H9 (cell line): ENCODE data around the gene IGDCC3. TPM values are rescaled to one million over a fixed set of nuclear protein-coding genes. Genes with fewer than 3 reads are reported as not detected.

Source experiments
- DNase-seq: peaks from one replicate; pipeline ENCODE4 v3.0.0-alpha.2; 2017
- H2AFZ ChIP-seq: one replicate; pipeline ENCODE4 v1.6.1; 2013; ENCODE audit warnings: mild to moderate bottlenecking, low read length, control low read depth, moderate library complexity
- H2AK5ac ChIP-seq: 2 replicates; pipeline ENCODE4 v1.6.1; 2013; ENCODE audit warnings: low read length, control low read depth, mixed read lengths; ENCODE audit not compliant: insufficient read length
- H2BK120ac ChIP-seq: one replicate; pipeline ENCODE4 v1.6.1; 2013; ENCODE audit warnings: low read depth, mild to moderate bottlenecking, low read length, control low read depth, inconsistent platforms; ENCODE audit not compliant: poor library complexity, severe bottlenecking
- H2BK12ac ChIP-seq: 2 replicates; pipeline ENCODE4 v1.6.1; 2013; ENCODE audit warnings: low read length, control low read depth, mixed read lengths, low read depth; ENCODE audit not compliant: insufficient read length
- H2BK15ac ChIP-seq: 2 replicates; pipeline ENCODE4 v1.6.1; 2013; ENCODE audit warnings: low read depth, low read length, control low read depth
- H2BK20ac ChIP-seq: one replicate; pipeline ENCODE4 v1.6.1; 2013; ENCODE audit warnings: low read depth, mild to moderate bottlenecking, low read length, control low read depth, inconsistent platforms; ENCODE audit not compliant: poor library complexity, severe bottlenecking
- H2BK5ac ChIP-seq: 2 replicates; pipeline ENCODE4 v1.6.1; 2013; ENCODE audit warnings: low read length, control low read depth, mixed read lengths; ENCODE audit not compliant: insufficient read length
- H3K14ac ChIP-seq: 2 replicates; pipeline ENCODE4 v1.6.1; 2013; ENCODE audit warnings: low read length, control low read depth; ENCODE audit not compliant: insufficient read depth
- H3K18ac ChIP-seq: 2 replicates; pipeline ENCODE4 v1.6.1; 2013; ENCODE audit warnings: low read depth, mild to moderate bottlenecking, mixed read lengths, low read length, control low read depth; ENCODE audit not compliant: insufficient read length
- H3K23ac ChIP-seq: 2 replicates; pipeline ENCODE4 v1.6.1; 2013; ENCODE audit warnings: low read length, control low read depth, mixed read lengths, low read depth; ENCODE audit not compliant: insufficient read length
- H3K23me2 ChIP-seq: 2 replicates; pipeline ENCODE4 v1.6.1; 2013; ENCODE audit warnings: low read depth, mild to moderate bottlenecking, mixed read lengths, low read length, control low read depth; ENCODE audit not compliant: insufficient read length, poor library complexity, severe bottlenecking
- H3K27ac ChIP-seq: 2 replicates; pipeline ENCODE4 v1.5.1; 2013; ENCODE audit warnings: low read length, control low read depth, mixed read lengths, low read depth; ENCODE audit not compliant: insufficient read length
- H3K27me3 ChIP-seq: 2 replicates; pipeline ENCODE4 v1.6.1; 2013; ENCODE audit warnings: low read length, control low read depth, inconsistent platforms; ENCODE audit not compliant: insufficient read depth
- H3K4ac ChIP-seq: 2 replicates; pipeline ENCODE4 v1.6.1; 2013; ENCODE audit warnings: low read depth, mild to moderate bottlenecking, control low read depth, inconsistent platforms, low read length, moderate library complexity
- H3K4me1 ChIP-seq: 2 replicates; pipeline ENCODE4 v1.6.1; 2013; ENCODE audit warnings: low read length, control low read depth, inconsistent platforms; ENCODE audit not compliant: insufficient read depth
- H3K4me2 ChIP-seq: 2 replicates; pipeline ENCODE4 v1.6.1; 2013; ENCODE audit warnings: low read length, control low read depth, mixed read lengths; ENCODE audit not compliant: insufficient read length, insufficient read depth
- H3K56ac ChIP-seq: 2 replicates; pipeline ENCODE4 v1.6.1; 2013; ENCODE audit warnings: low read depth, mild to moderate bottlenecking, mixed read lengths, low read length, control low read depth; ENCODE audit not compliant: insufficient read length
- H3K79me1 ChIP-seq: 2 replicates; pipeline ENCODE4 v1.6.1; 2013; ENCODE audit warnings: low read depth, mild to moderate bottlenecking, moderate library complexity, low read length, control low read depth, inconsistent platforms; ENCODE audit not compliant: insufficient read depth, poor library complexity, severe bottlenecking
- H3K79me2 ChIP-seq: 2 replicates; pipeline ENCODE4 v1.6.1; 2013; ENCODE audit warnings: low read length, control low read depth, inconsistent platforms; ENCODE audit not compliant: insufficient read depth
- H3K9ac ChIP-seq: 2 replicates; pipeline ENCODE4 v1.6.1; 2013; ENCODE audit warnings: low read length, control low read depth, mixed read lengths; ENCODE audit not compliant: insufficient read length; ENCODE audit errors: extremely low read depth
- H3K9me3 ChIP-seq: one replicate; pipeline ENCODE4 v1.6.1; 2013; ENCODE audit warnings: low read depth, low read length, inconsistent platforms; ENCODE audit not compliant: control insufficient read depth
- H3T11ph ChIP-seq: one replicate; pipeline ENCODE4 v1.6.1; 2013; ENCODE audit warnings: mild to moderate bottlenecking, low read length, control low read depth, inconsistent platforms
- H4K20me1 ChIP-seq: one replicate; pipeline ENCODE4 v1.6.1; 2013; ENCODE audit not compliant: control insufficient read depth, insufficient read length, insufficient read depth
- H4K5ac ChIP-seq: 2 replicates; pipeline ENCODE4 v1.6.1; 2013; ENCODE audit warnings: low read depth, mild to moderate bottlenecking, mixed read lengths, low read length, control low read depth; ENCODE audit not compliant: insufficient read length
- H4K8ac ChIP-seq: replicated peaks from 2 replicates; pipeline ENCODE4 v1.6.1; 2013; ENCODE audit warnings: low read length, control low read depth, mixed read lengths, low read depth; ENCODE audit not compliant: insufficient read length
- H4K91ac ChIP-seq: 2 replicates; pipeline ENCODE4 v1.6.1; 2013; ENCODE audit warnings: low read depth, mild to moderate bottlenecking, moderate library complexity, mixed read lengths, low read length, control low read depth; ENCODE audit not compliant: insufficient read length
- H3K27ac Mint-ChIP-seq, 3 experiments: 2 replicates in 2 of 3; 3 replicates in 1 of 3; pipeline ENCODE4 v1.8.0; 2020 to 2021; ENCODE audit warnings: mixed read lengths in 3 of 3, mild to moderate bottlenecking in 1 of 3, moderate library complexity in 1 of 3
- H3K27me3 Mint-ChIP-seq: 2 replicates; pipeline ENCODE4 v1.8.0; 2021; ENCODE audit warnings: low read depth, mild to moderate bottlenecking, moderate library complexity, mixed read lengths
- H3K36me3 Mint-ChIP-seq, 3 experiments: 2 replicates in 2 of 3; 3 replicates in 1 of 3; pipeline ENCODE4 v1.8.0; 2020 to 2021; ENCODE audit warnings: low read depth in 3 of 3, mixed read lengths in 3 of 3; ENCODE audit not compliant: insufficient read depth in 1 of 3
- H3K4me1 Mint-ChIP-seq, 2 experiments: 2 replicates each; pipeline ENCODE4 v1.8.0; 2020; ENCODE audit warnings: mixed read lengths in 2 of 2
- H3K4me3 Mint-ChIP-seq, 2 experiments: 2 replicates in 1 of 2; 3 replicates in 1 of 2; pipeline ENCODE4 v1.8.0; 2020 to 2021; ENCODE audit warnings: mild to moderate bottlenecking in 2 of 2, mixed read lengths in 2 of 2, moderate library complexity in 1 of 2
- H3K9me3 Mint-ChIP-seq, 2 experiments: 2 replicates in 1 of 2; 3 replicates in 1 of 2; pipeline ENCODE4 v1.8.0; 2020; ENCODE audit warnings: mild to moderate bottlenecking in 2 of 2, mixed read lengths in 2 of 2, moderate library complexity in 1 of 2
- CTCF ChIP-seq: fragments of 200-600 bp; sonication (generic); conservative IDR thresholded peaks from 3 replicates; pipeline ENCODE4 v1.8.0; 2021; ENCODE audit warnings: antibody characterized with exemption, mild to moderate bottlenecking
- WGBS: extraction: QIAGEN DNeasy Blood & Tissue Kit; methylation state at CpG from one replicate; pipeline ENCODE4 v1.1.7; 2013; ENCODE audit warnings: missing lambda C conversion rate, low lambda C conversion rate, mixed read lengths; ENCODE audit not compliant: insufficient read length; ENCODE audit errors: extremely low coverage; 5-methylcytosine and 5-hydroxymethylcytosine counted together
- total RNA-seq: library from RNA; stranded (reverse); gene quantifications from 2 replicates; pipeline ENCODE4 v1.2.1, GENCODE V29; 2021

IGDCC3 gene
- total RNA-seq, 1 experiment from 2014 or later: 18.9 TPM

- Histone ChIP-seq H3K79me1 (no peaks in the 10 kb centered on the region), H3K27me3 (no peaks in the 10 kb centered on the region; the same call in 1 of the 2 replicates), H3K23me2 (peaks cover 13% of the 10 kb centered on the region), H3K79me2 (no peaks in the 10 kb centered on the region), H2BK20ac (no peak overlapping the region), H3K27ac (no peak overlapping the region), H4K20me1 (no peaks in the 10 kb centered on the region), H3K9ac (no peak overlapping the region), H3K56ac (no peak overlapping the region), H4K8ac (no peak overlapping the region), H3K14ac (no peak overlapping the region), H3K9me3 (no peaks in the 10 kb centered on the region), H2AFZ (no peak overlapping the region), H4K5ac (no peak overlapping the region), H2BK5ac (no peak overlapping the region), H3K23ac (no peak overlapping the region), H2BK15ac (no peak overlapping the region), H2BK120ac (no peak overlapping the region), H2AK5ac (no peak overlapping the region), H2BK12ac (no peak overlapping the region), H3K4ac (no peak overlapping the region), H4K91ac (no peak overlapping the region), H3K4me2 (no peak overlapping the region), H3K18ac (no peak overlapping the region), H3K4me1 (peaks cover 2% of the 10 kb centered on the region; the same call in 1 of the 2 replicates), H3T11ph (no peak overlapping the region)
- no peak overlapping the region for H3K27ac Mint-ChIP-seq
- H3K9me3 Mint-ChIP-seq: no peaks in the 10 kb centered on the region
- peaks cover 15 to 28% of the 10 kb centered on the region in 2 experiments for H3K4me1 Mint-ChIP-seq
- no CpG with 5 or more reads among the region's 1 CpG for WGBS
- H3K4me3 Mint-ChIP-seq: no peak overlapping the region
- peaks cover 25% of the 10 kb centered on the region for H3K27me3 Mint-ChIP-seq
- no peak for TF ChIP-seq CTCF
- DNase-seq: no peak
- H3K36me3 Mint-ChIP-seq: peaks cover 6 to 30% (median 16%) of the 10 kb centered on the region in 3 experiments; a peak in 6 of 7 replicates
Observed at GRCh38 chr15:65381445-65382145, 3.8 kb upstream of the IGDCC3 start.
